ENCODE results near the gene KRT10.

GRCh38 chr17:40859536-40859935 is 37.1 kb upstream of the KRT10 start:
- no peak for TF ChIP-seq CTCF (tag by site-specific recombination; IDR thresholded peaks at IDR 0.05)
- TF ChIP-seq KLF8 (tag by site-specific recombination; IDR thresholded peaks at IDR 0.05) = no peak
- TF ChIP-seq ZBTB7A (tag by site-specific recombination; IDR thresholded peaks at IDR 0.05; ENCODE audit: low read depth) = no peak
- TF ChIP-seq ZNF48 (tag by site-specific recombination; IDR thresholded peaks at IDR 0.05) = no peak
- no peak for TF ChIP-seq TCF7L2 (IDR thresholded peaks at IDR 0.05; ENCODE audit: borderline replicate concordance, low read depth, low read length)
- no peak for TF ChIP-seq ZNF701 (tag by site-specific recombination; IDR thresholded peaks at IDR 0.05)
- TF ChIP-seq ZNF571 (tag by site-specific recombination; IDR thresholded peaks at IDR 0.05) = no peak

All from HEK293 (cell line).